Aorta (tissue), 5 donors: Measurements from ENCODE around the gene TOX3. TPM values are rescaled to one million over a fixed set of nuclear protein-coding genes. Genes with fewer than 3 reads are reported as not detected.

Source experiments
- ATAC-seq: fragments of 200-7000 bp; cut with Tn5 transposase; one replicate; pipeline ENCODE4 v1.9.1; 2022; ENCODE audit warnings: moderate library complexity; ENCODE audit not compliant: low FRiP score
- DNase-seq, 2 donors: peaks; one replicate each; pipeline ENCODE4 v3.0.0-alpha.2; 2020
- H3K27ac ChIP-seq, 2 donors: one replicate each; pipeline ENCODE4 v1.5.1; 2013; ENCODE audit warnings: low read length in 2 of 2, mild to moderate bottlenecking in 2 of 2, moderate library complexity in 2 of 2, control low read depth in 1 of 2, inconsistent platforms in 1 of 2, low read depth in 1 of 2
- H3K27me3 ChIP-seq, 2 donors: one replicate each; pipeline ENCODE4 v1.6.1; 2013; ENCODE audit warnings: control low read depth in 1 of 2, low read length in 1 of 2, mild to moderate bottlenecking in 1 of 2, moderate library complexity in 1 of 2; ENCODE audit not compliant: insufficient read depth in 2 of 2, control insufficient read depth in 1 of 2
- H3K36me3 ChIP-seq, 2 donors: one replicate each; pipeline ENCODE4 v1.6.1; 2013; ENCODE audit warnings: control low read depth in 1 of 2, low read length in 1 of 2, mild to moderate bottlenecking in 1 of 2; ENCODE audit not compliant: insufficient read depth in 2 of 2, control insufficient read depth in 1 of 2
- H3K4me1 ChIP-seq, 2 donors: one replicate each; pipeline ENCODE4 v1.6.1; 2013; ENCODE audit warnings: low read length in 2 of 2, control low read depth in 1 of 2, mild to moderate bottlenecking in 1 of 2, moderate library complexity in 1 of 2; ENCODE audit not compliant: insufficient read depth in 2 of 2, control insufficient read depth in 1 of 2
- H3K4me3 ChIP-seq, 2 donors: one replicate each; pipeline ENCODE4 v1.5.1; 2013; ENCODE audit warnings: low read length in 2 of 2, control low read depth in 1 of 2, mild to moderate bottlenecking in 1 of 2
- H3K9me3 ChIP-seq: one replicate; pipeline ENCODE4 v1.6.1; 2013; ENCODE audit warnings: mild to moderate bottlenecking, low read length; ENCODE audit not compliant: control insufficient read depth
- WGBS, 2 donors: extraction: QIAGEN DNeasy Blood & Tissue Kit; methylation state at CpG; one replicate each; pipeline ENCODE4 v1.1.7; 2013; 5-methylcytosine and 5-hydroxymethylcytosine counted together
- intact Hi-C, 2 donors: fragments of 100-400 bp; cut with DNase I; formaldehyde crosslinking; loops; one replicate each; pipeline versions ENCODE4 v1.14.2 to v1.15.0; 2022
- polyA plus RNA-seq, 2 donors: library from polyadenylated mRNA; stranded (reverse); fragments of 200-250 nt; gene quantifications; one replicate each; pipeline ENCODE4 v1.2.3, GENCODE V29; 2013
- total RNA-seq, 2 donors: library from RNA; stranded (reverse); fragmentation: NEBNext Ultra II Directional; extraction: Animal tissue kit (Norgen Biotek cat#: 25700); gene quantifications; one replicate each; pipeline ENCODE4 v1.2.1, GENCODE V29; 2021
- donor health status: healthy with polysubstance abuse.
- donor health status: Bipolar disorder and iron deficiency.
- donor health status: DM: no; HTN: no; CAD: no.
- donor health status: DM: no; HTN: no; CAD: no.
- donor health status: DM: yes; HTN: yes; CAD: no.

Gene TOX3
- total and polyA plus RNA-seq, 4 donors = 1.3 TPM; not detected in 3

GRCh38 chr16:52494621-52495020, 52.3 kb downstream of the TOX3 start:
- DNase-seq (no peak), ATAC-seq (no peak)
- Histone ChIP-seq H3K4me3 (no peak overlapping the region), H3K36me3 (no peaks in the 10 kb centered on the region), H3K27me3 (no peaks in the 10 kb centered on the region), H3K9me3 (no peaks in the 10 kb centered on the region), H3K4me1 (no peaks in the 10 kb centered on the region), H3K27ac (no peak overlapping the region)
- WGBS, 2 donors = 94 to 98% methylated on average over 3 of the region's 3 CpGs
- intact Hi-C loops = no loop called here

- DNase-seq (no peak), ATAC-seq (no peak)
- Histone ChIP-seq H3K27ac (no peak overlapping the region), H3K36me3 (no peaks in the 10 kb centered on the region), H3K27me3 (no peaks in the 10 kb centered on the region), H3K4me1 (no peaks in the 10 kb centered on the region), H3K4me3 (no peak overlapping the region), H3K9me3 (no peaks in the 10 kb centered on the region)
- WGBS, 2 donors = 84% methylated on average over 4 of the region's 4 CpGs
- intact Hi-C loops = no loop called here
These were observed 52.8 kb downstream of the TOX3 start for GRCh38 chr16:52494145-52494544.

- no peaks in the 10 kb centered on the region for H3K27me3 ChIP-seq
- intact Hi-C loops = no loop called here
- no peak overlapping the region for H3K4me3 ChIP-seq
- 85 to 87% methylated on average over 5 of the region's 5 CpGs for WGBS, 2 donors
- no peak overlapping the region for H3K27ac ChIP-seq
- H3K4me1 ChIP-seq = no peaks in the 10 kb centered on the region
- no peaks in the 10 kb centered on the region for H3K9me3 ChIP-seq
- H3K36me3 ChIP-seq = no peaks in the 10 kb centered on the region
- ATAC-seq (no peak), DNase-seq (no peak)
These were observed 54.1 kb downstream of the TOX3 start for GRCh38 chr16:52492789-52493357.

GRCh38 chr16:52491216-52491615, 55.7 kb downstream of the TOX3 start:
- H3K27ac ChIP-seq = no peak overlapping the region
- WGBS, 2 donors = 41 to 44% methylated on average over 1 of the region's 1 CpG
- H3K9me3 ChIP-seq = no peaks in the 10 kb centered on the region
- H3K4me3 ChIP-seq = no peak overlapping the region
- H3K36me3 ChIP-seq = no peaks in the 10 kb centered on the region
- no peaks in the 10 kb centered on the region for H3K27me3 ChIP-seq
- intact Hi-C loops = no loop called here
- DNase-seq = no peak
- H3K4me1 ChIP-seq = no peaks in the 10 kb centered on the region
- ATAC-seq = no peak

GRCh38 chr16:52489894-52490293, 57.0 kb downstream of the TOX3 start:
- Histone ChIP-seq H3K9me3 (no peaks in the 10 kb centered on the region), H3K27me3 (no peaks in the 10 kb centered on the region), H3K4me3 (no peak overlapping the region), H3K36me3 (no peaks in the 10 kb centered on the region), H3K27ac (no peak overlapping the region), H3K4me1 (no peaks in the 10 kb centered on the region)
- intact Hi-C loops = no loop called here
- no peak for ATAC-seq
- DNase-seq = no peak
- 90 to 91% methylated on average over 6 of the region's 6 CpGs for WGBS, 2 donors

- no peaks in the 10 kb centered on the region for H3K9me3 ChIP-seq
- intact Hi-C loops = no loop called here
- no peak overlapping the region for H3K4me3 ChIP-seq
- DNase-seq = no peak
- no peaks in the 10 kb centered on the region for H3K4me1 ChIP-seq
- no peaks in the 10 kb centered on the region for H3K36me3 ChIP-seq
- no peak for ATAC-seq
- no peaks in the 10 kb centered on the region for H3K27me3 ChIP-seq
- H3K27ac ChIP-seq = no peak overlapping the region
These were observed 58.1 kb downstream of the TOX3 start for GRCh38 chr16:52488837-52489289.

- Histone ChIP-seq H3K4me1 (no peaks in the 10 kb centered on the region), H3K4me3 (no peak overlapping the region), H3K9me3 (no peaks in the 10 kb centered on the region), H3K27ac (no peak overlapping the region), H3K36me3 (no peaks in the 10 kb centered on the region), H3K27me3 (no peaks in the 10 kb centered on the region)
- DNase-seq (no peak), ATAC-seq (no peak)
- intact Hi-C loops = no loop called here
- 62 to 63% methylated on average over 1 of the region's 1 CpG for WGBS, 2 donors
These were observed 59.0 kb downstream of the TOX3 start for GRCh38 chr16:52487849-52488457.

GRCh38 chr16:52480237-52480636, 66.7 kb downstream of the TOX3 start:
- intact Hi-C loops = no loop called here
- Histone ChIP-seq H3K36me3 (no peaks in the 10 kb centered on the region), H3K9me3 (no peaks in the 10 kb centered on the region), H3K27ac (no peak overlapping the region), H3K4me3 (no peak overlapping the region), H3K4me1 (no peaks in the 10 kb centered on the region), H3K27me3 (no peaks in the 10 kb centered on the region)
- WGBS, 2 donors = 35% methylated on average over 3 of the region's 3 CpGs
- no peak for DNase-seq
- no peak for ATAC-seq

GRCh38 chr16:52476111-52476510, 70.8 kb downstream of the TOX3 start:
- ATAC-seq = no peak
- Histone ChIP-seq H3K9me3 (peaks cover 1% of the 10 kb centered on the region), H3K27ac (no peak overlapping the region), H3K4me3 (no peak overlapping the region), H3K36me3 (no peaks in the 10 kb centered on the region), H3K4me1 (no peaks in the 10 kb centered on the region), H3K27me3 (no peaks in the 10 kb centered on the region)
- DNase-seq = no peak
- intact Hi-C loops = no loop called here
- 70 to 75% methylated on average over 2 of the region's 2 CpGs for WGBS, 2 donors
